Measurements from ENCODE around the gene GHITM. TPM values are rescaled to one million over a fixed set of nuclear protein-coding genes. Genes with fewer than 3 reads are reported as not detected.

Gene GHITM
- total and polyA plus RNA-seq, 2 donors (not counting 1 experiment from before 2014, with no cell fraction given), result 40.5 to 75.1 TPM

DNA sequence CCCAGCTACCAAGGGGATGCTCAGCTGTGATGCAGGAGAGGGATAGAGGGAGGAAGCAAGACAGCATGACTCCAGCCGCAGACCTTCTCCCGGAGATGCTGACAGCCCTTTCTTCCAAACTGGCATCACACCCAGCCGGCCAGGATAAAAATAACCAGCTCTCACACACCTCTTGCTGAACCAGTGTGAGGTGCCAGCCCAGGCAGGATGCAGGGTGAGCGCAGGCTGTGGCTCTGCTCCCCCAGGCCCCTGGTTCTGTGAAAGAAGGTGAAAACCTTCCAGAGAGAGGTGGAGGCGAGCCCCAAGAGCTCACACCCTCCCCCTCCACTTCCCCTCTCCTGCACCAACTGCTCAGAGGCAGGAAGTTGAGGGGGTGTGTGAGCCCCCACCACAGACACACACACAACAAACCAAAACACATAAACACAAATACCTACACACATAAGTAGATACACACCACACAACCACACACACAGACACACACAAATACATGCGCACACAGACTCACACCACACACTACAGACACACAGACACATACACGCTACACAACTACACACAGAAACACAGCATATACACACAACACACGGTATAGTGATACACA, 38.3 kb downstream of the GHITM start:
- intact Hi-C loops (cut with micrococcal nuclease), result no loop called here
- WGBS (ENCODE audit: insufficient coverage), result 86% methylated on average over 3 of the region's 8 CpGs
- ATAC-seq (ENCODE audit: low read depth), result peak; percentile 37
- H3K27me3 Mint-ChIP-seq, result no peaks in the 10 kb centered on the region
- Histone ChIP-seq H3K27me3 (replicated peaks in 1 of 4; ENCODE audit: control extremely low read depth in 1 of 4, control insufficient read depth in 3 of 4, insufficient read depth in 4 of 4, low read length in 3 of 4) (no peaks in the 10 kb centered on the region), H3K4me2 (replicated peaks; ENCODE audit: low read depth, low read length, poor library complexity, severe bottlenecking) (peak overlapping the region; percentile 49), H4K20me1 (ENCODE audit: control insufficient read depth, insufficient read depth, low read length, poor library complexity, severe bottlenecking) (no peaks in the 10 kb centered on the region), H3K9ac (ENCODE audit: low read length) (no peak overlapping the region), H3K9me3 (ENCODE audit: control extremely low read depth in 1 of 3, control insufficient read depth in 2 of 3, insufficient read depth in 1 of 3, low read length in 2 of 3) (peaks cover 0 to 12% (median 0%) of the 10 kb centered on the region in 3 donors), H3K36me3 (replicated peaks in 1 of 2; ENCODE audit: control extremely low read depth in 1 of 2, control insufficient read depth in 1 of 2, extremely low read depth in 1 of 2, insufficient read depth in 2 of 2, low read length in 1 of 2) (no peaks in the 10 kb centered on the region), H3K79me2 (ENCODE audit: control insufficient read depth, insufficient read depth, low read length) (no peaks in the 10 kb centered on the region), H3K4me1 (ENCODE audit: control insufficient read depth in 2 of 2, insufficient read depth in 2 of 2, low read length in 2 of 2) (peaks cover 26 to 37% of the 10 kb centered on the region in 2 donors), H2AFZ (ENCODE audit: insufficient read depth, low read depth, low read length, poor library complexity, severe bottlenecking) (peak overlapping the region; percentile 52), H3K27ac (ENCODE audit: low read length in 2 of 2) (peak overlapping the region; percentile 31 to 52), H3K4me3 (ENCODE audit: control extremely low read depth in 1 of 5, extremely low read depth in 1 of 5, insufficient read depth in 1 of 5, low read depth in 2 of 5, low read length in 4 of 5) (no peak overlapping the region)
- TF ChIP-seq EZH2 (IDR thresholded peaks at IDR 0.05; ENCODE audit: borderline replicate concordance, insufficient read depth, low read depth, low read length, poor library complexity, severe bottlenecking) (no peak), CTCF (IDR thresholded peaks at IDR 0.05) (no peak)
- DNase-seq, result peak; percentile 48
- POLR2A ChIA-PET, result no interaction called here
- peaks cover 10% of the 10 kb centered on the region for H3K4me1 Mint-ChIP-seq
- no peak overlapping the region for H3K27ac Mint-ChIP-seq
- no peak overlapping the region for H3K4me3 Mint-ChIP-seq
- H3K9me3 Mint-ChIP-seq (ENCODE audit: insufficient read depth), result no peaks in the 10 kb centered on the region
- CTCF ChIA-PET, result interaction anchor here (1.3 kb wide), 1 partner anchor 30 kb away, joined by 3 read pairs; no protein-coding TSS in a partner anchor

- ATAC-seq (ENCODE audit: low read depth) (no peak), DNase-seq (no peak)
- no peak overlapping the region for H3K27ac Mint-ChIP-seq
- Histone ChIP-seq H3K27me3 (replicated peaks in 1 of 4; ENCODE audit: control extremely low read depth in 1 of 4, control insufficient read depth in 3 of 4, insufficient read depth in 4 of 4, low read length in 3 of 4) (no peaks in the 10 kb centered on the region), H4K20me1 (ENCODE audit: control insufficient read depth, insufficient read depth, low read length, poor library complexity, severe bottlenecking) (no peaks in the 10 kb centered on the region), H3K36me3 (replicated peaks in 1 of 2; ENCODE audit: control extremely low read depth in 1 of 2, control insufficient read depth in 1 of 2, extremely low read depth in 1 of 2, insufficient read depth in 2 of 2, low read length in 1 of 2) (no peaks in the 10 kb centered on the region), H3K9ac (ENCODE audit: low read length) (no peak overlapping the region), H3K4me1 (ENCODE audit: control insufficient read depth in 2 of 2, insufficient read depth in 2 of 2, low read length in 2 of 2) (peaks cover 25 to 32% of the 10 kb centered on the region in 2 donors), H2AFZ (ENCODE audit: insufficient read depth, low read depth, low read length, poor library complexity, severe bottlenecking) (no peak overlapping the region), H3K4me3 (ENCODE audit: control extremely low read depth in 1 of 5, extremely low read depth in 1 of 5, insufficient read depth in 1 of 5, low read depth in 2 of 5, low read length in 4 of 5) (no peak overlapping the region), H3K27ac (ENCODE audit: low read length in 2 of 2) (peak overlapping the region in 1 of 2 donors; percentile 31), H3K9me3 (ENCODE audit: control extremely low read depth in 1 of 3, control insufficient read depth in 2 of 3, insufficient read depth in 1 of 3, low read length in 2 of 3) (peaks cover 0 to 12% (median 0%) of the 10 kb centered on the region in 3 donors), H3K4me2 (replicated peaks; ENCODE audit: low read depth, low read length, poor library complexity, severe bottlenecking) (peak overlapping the region; percentile 49), H3K79me2 (ENCODE audit: control insufficient read depth, insufficient read depth, low read length) (no peaks in the 10 kb centered on the region)
- intact Hi-C loops (cut with micrococcal nuclease), result no loop called here
- TF ChIP-seq EZH2 (IDR thresholded peaks at IDR 0.05; ENCODE audit: borderline replicate concordance, insufficient read depth, low read depth, low read length, poor library complexity, severe bottlenecking), result no peak
- TF ChIP-seq CTCF (IDR thresholded peaks at IDR 0.05), result no peak
- WGBS (ENCODE audit: insufficient coverage), result 100% methylated on average over 3 of the region's 3 CpGs
- ChIA-PET POLR2A (no interaction called here), CTCF (interaction anchor here (1.3 kb wide), 1 partner anchor 30 kb away, joined by 3 read pairs; no protein-coding TSS in a partner anchor)
- no peak overlapping the region for H3K4me3 Mint-ChIP-seq
- H3K9me3 Mint-ChIP-seq (ENCODE audit: insufficient read depth), result no peaks in the 10 kb centered on the region
- H3K4me1 Mint-ChIP-seq, result peaks cover 5% of the 10 kb centered on the region
- H3K27me3 Mint-ChIP-seq, result no peaks in the 10 kb centered on the region
These were observed 38.9 kb downstream of the GHITM start for GRCh38 chr10:84178160-84178609.
